ACHN (cell line): ENCODE data around the gene CDC42EP4.
A peak's percentile ranks its signal among the peaks of the same experiment; 100 is the strongest.

ENCODE experiments used
- DNase-seq: peaks from one replicate; pipeline ENCODE4 v3.0.0-alpha.2; 2015
- in situ Hi-C: cut with HindIII; loops from 2 replicates; pipeline ENCODE4 v1.10.0; 2017; ENCODE audit warnings: low sequenced_read_pairs, low pct_ligation_motif_present, low pct_unique_long_range_greater_than_20kb

The CDC42EP4 gene, protein sequence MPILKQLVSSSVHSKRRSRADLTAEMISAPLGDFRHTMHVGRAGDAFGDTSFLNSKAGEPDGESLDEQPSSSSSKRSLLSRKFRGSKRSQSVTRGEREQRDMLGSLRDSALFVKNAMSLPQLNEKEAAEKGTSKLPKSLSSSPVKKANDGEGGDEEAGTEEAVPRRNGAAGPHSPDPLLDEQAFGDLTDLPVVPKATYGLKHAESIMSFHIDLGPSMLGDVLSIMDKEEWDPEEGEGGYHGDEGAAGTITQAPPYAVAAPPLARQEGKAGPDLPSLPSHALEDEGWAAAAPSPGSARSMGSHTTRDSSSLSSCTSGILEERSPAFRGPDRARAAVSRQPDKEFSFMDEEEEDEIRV

DNA sequence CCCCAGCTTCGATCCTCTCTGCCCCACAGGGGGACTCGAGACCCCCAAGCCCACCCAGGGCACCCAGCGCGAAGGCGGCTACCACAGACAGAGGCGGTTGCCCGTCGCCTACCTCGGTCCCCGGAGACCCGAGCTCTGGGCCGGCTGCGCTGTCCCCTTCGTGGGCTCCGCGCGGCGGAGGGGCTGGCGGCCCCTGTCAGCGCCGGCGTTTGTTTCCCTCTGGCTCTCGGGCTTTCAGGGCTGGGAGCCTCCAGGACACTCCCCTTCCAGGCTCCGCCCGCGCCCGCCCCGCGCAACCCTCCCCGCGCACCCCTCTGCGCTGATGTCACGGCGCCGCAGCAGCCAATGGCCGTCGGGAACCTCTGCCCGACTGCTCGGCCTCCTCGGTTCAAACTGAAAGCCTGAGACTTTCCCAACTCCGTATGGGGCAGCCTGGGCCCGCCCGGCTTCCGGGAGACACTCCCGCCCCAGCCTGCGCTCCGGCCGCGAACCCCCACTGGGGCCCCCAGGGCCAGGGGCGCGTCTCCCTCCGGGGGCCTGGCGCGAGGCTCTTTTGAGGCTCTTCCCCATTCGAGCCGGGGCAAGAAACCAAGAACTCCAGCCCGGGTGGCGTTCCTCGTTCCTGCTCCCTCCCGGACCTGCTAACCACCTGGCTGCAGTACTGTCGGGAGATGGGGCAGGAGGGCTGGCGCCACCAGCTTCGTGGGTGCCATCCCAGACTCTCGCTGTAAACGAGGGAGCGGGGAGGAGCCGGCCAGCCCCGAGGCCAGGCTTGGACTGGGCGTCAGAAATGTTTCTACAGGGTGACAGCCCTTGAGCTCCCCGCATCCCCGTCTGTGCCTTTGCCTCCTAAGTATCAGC, at the start of gene CDC42EP4:
Gene CDC42EP4 (minus strand): TSS at position 221 of the 861 bp plus-strand sequence. CDS start 25,501 bp downstream, outside the sequence.
- in situ Hi-C loops: no loop called here
- peak; percentile 94 for DNase-seq

DNA sequence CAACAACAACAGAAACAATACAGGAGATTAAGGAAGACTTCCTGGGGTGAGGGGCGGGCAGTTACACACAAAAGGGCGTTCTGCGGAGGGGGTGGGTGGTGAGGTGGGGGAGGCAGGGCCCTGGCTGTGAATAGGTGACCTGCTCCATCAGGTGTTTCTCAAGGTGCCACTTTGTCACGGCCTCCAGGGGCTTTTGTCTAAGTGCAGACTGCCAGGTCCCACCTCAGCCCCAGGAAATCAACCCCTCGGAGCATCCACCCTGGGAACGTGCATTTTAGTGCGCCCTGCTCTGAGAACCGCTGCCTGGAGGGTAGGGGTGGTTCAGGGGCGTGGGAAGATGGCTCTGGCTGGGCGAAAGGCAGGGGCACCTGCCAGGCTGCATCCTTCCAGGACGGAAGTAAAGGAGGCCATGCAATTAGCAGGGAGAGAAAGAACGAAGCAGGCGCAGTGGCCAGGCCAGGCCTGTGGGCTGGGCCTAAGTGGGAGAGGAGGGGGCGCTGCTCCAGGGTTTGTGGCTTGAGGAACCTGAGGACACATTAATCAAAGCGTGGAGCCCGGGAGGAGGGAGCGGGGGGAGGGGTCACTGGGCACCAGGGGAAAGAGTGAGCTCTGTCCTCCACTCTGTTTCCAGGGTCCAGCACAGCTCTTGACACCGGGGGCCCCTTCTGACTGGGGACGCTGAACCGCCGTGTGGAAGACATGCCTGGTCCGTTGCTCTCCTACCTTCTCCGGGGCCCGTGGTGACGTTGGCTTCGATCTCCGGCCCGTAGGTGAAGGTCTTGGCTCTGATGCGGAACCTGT, 49.4 kb upstream of the CDC42EP4 start:
- in situ Hi-C loops: no loop called here
- no peak for DNase-seq

DNA sequence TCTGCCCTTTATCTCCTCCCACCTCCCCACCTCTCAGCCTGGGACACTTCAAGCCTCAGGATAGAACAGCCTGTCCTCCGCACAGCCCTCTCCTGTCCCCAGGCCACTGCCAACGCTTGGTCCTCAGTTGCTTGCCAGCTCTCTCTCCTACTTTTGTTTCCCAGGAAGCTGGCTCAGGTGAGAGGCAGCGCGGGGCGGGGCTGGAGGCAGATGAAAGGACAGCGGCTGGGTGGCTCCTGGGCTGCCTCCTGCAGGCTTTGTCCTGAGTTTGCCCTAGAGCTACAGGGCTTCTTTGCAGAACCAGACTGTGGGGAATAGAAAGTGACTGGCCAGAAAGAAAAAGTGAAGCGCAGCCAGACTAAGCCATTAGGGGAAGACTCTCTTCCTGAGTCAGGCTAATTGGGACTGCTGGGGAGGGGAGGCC, 48.2 kb upstream of the CDC42EP4 start:
- in situ Hi-C loops: no loop called here
- DNase-seq: no peak

DNA sequence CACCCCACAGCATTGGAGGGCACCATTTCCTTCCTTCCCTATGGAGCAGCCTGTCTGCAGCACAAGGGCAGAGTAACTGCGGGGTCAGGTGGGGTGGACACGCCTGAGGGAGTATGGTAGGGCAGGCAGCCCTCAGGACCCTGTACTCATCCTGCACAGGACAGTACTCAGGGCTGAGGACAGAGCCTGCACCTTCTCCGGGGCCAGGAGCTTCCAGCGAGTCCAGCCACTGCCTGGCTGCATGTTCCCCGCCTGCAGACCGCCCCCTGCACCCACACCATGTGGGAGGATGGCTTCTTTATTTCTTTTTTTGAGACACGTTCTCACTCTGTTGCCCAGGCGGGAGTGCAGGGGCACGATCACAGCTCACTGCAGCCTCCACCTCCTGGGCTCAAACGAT, 47.6 kb upstream of the CDC42EP4 start:
- in situ Hi-C loops: no loop called here

DNA sequence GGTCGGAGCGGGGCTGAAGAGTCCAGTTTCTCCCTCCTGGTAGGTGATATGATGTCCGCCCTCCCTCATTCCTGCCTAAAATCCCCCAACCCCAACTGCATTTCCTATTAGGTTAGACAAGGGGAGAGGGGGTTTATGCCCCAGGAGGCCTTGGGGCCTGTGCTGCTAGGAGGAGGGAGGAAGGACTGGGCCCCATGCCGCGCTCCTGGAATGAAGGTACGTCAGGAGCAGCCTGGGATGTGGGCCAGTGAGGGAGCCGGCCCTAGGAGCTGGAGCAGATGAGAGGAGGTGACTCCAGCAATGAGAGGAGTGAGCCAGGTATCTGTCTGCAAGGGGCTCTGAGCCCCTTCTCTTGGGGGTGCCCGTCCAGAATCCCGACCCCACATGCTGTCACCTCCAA, 46.9 kb upstream of the CDC42EP4 start:
- DNase-seq: no peak
- in situ Hi-C loops: no loop called here

More for the DNA sequence above, 47.6 kb upstream of the CDC42EP4 start:
- no peak for DNase-seq

DNA sequence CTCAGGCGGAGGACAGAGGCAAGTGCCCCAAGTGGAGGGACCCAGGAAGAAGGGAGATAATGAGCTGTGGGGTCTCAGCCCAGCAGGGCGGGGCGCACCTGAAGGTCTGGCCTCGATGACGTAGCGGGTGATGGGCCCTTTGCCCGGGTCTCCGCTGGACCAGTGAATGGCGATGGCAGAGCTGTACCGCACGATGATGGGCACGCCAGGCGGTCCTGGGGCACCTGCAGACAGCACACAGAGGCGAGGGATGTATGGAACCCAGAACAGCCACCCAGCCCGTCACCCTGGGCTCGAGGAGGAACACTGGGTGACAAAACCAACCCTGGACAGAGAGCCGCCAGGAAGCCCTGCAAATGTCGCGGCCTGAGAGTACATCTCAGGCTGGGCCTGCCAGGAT, 46.2 kb upstream of the CDC42EP4 start:
- no peak for DNase-seq
- in situ Hi-C loops: no loop called here

DNA sequence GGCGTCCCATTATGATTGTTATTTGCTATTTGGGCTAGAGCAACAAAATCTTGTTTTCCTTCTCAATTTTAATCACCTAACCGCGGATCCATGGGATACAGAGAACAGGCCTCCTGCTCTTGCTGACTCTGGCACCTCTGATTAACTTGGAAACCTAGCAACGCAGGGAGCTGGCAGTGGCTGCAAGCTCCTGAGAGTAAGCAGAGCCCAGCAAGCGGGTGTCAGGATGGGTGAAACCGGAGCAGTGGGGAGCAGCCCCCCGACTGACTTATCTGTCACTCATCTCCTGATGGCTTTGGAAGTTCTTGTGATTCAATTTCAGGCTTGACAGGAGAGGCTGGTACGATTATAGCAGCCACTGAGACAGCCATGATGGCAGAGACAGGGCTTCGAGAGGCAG, 45.5 kb upstream of the CDC42EP4 start:
- in situ Hi-C loops: no loop called here
- DNase-seq: no peak

DNA sequence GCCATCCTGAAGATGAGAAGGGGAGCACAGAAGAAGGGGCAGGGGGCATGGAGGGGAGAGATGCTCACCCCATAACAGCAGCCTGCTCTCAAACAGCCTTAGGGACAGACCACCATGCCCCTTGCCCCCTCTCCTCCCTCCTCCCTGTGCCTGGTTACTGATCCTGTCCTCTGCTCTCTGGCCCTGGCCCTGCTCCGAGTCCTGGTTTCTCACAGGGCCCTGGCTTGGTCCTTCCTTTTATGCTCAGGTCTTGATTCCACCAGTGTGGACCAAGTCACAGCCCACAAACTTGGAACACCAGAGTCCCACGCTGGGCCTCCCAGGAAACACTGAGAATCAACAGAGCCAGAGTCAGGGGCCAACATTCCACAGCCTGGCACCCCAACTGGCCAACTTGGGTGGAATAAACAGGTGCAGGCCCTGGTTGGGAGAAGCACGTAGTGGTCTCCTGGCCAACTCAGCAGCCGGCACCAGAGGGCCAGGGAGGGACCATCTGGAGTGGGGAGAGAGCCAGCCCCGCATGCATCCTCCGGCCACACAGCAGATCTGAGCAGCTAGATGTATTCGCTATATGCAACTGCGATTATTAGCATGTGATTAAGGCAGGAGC, 44.9 kb upstream of the CDC42EP4 start:
- no peak for DNase-seq
- in situ Hi-C loops: no loop called here

DNA sequence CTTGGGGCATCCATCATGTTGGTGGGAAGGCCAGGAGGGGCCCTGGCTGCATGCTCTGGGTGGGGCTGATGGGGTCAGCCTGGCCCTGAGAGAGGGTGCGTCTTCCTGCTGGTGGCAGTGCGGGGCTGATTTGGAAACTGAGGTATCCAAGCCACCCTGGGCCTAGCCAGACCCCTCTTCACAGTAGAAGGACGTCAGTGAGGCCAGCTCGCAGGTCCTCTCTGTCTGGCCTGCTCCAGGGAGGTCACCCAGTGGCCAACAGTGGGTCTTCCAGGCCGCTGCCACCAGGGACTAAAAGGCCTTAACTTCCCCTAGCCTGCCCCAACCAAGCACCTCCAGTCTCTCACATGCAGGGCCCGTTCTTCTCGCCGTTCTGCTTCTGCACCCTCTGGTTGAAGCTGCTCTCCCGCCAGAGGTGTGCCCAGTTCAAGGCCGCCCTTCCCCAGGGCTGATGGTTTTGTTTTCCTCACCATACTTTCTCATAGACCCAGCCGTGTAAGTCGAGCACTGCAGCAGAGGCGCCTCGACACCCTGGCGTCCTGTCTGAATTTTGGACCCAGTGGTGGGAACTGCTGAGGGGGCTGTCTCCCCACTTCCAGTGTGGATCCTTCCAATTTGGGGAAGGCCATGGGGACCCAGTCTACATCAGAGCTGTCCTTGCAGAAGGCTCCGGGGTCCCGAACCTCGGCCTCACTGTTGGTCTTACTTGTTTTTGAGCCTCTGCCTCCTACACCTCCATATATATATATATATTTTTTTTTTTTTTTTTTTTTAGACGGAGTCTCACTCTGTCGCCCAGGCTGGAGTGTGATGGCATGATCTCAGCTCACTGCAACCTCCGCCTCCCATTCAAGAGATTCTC, 42.9 kb upstream of the CDC42EP4 start:
- DNase-seq: no peak
- in situ Hi-C loops: no loop called here

DNA sequence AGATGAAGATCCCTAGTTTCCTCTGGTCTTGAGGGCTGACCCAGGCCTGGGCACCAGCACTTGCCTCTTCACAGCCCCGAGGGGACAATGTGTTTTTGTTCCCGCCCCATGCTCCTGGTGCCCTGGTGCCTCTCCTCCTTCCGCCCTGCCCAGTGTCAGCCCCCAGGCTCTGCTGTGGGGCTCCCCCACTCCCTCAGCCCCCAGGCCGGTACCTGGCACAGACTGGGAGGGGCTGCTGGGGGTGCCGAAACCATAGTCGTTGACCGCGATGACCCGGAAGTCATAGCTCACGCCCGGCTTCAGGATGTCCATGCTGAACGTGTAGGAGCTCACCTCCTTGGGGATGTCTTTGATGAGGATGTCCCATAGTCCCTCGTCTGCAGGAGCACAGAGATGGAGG, 40.5 kb upstream of the CDC42EP4 start:
- in situ Hi-C loops: no loop called here
- no peak for DNase-seq

DNA sequence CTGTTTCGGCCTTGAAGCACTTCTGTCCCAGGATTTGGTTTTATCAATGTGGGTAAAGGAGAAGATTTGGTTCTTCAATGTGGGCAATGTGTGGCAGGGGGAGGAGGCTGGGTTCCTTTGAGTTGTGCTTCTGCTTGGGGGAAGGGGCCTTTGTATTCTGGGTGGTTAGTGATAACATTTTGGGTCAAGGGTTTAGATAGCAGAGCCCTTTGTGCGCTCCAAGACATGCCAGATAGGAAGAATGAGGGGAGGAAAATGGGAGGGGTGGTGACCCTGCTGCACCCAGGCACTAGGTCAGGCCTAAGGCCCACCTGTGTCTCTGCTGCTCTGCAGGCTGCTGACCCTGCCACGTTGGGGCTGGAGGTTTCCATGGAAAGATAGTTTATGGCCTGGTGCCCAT, 40.0 kb upstream of the CDC42EP4 start:
- no peak for DNase-seq
- in situ Hi-C loops: no loop called here

DNA sequence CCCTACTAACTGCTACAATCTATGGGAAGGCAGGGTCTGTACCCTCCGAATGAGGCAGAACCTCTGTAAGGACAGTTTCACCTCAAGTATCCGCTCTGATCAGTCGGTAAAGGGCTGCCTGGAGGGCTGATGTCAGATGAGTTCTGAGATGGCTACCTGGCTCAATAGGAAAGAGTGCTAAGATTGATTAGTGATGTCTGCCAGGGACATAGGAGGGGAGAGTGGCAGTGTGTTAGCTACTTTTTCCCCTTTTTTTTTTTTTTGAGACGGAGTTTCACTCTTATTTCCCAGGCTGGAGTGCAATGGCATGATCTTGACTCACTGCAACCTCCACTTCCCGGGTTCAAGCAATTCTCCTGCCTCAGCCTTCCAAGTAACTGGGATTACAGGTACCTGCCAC, 39.1 kb upstream of the CDC42EP4 start:
- in situ Hi-C loops: no loop called here
- DNase-seq: no peak

DNA sequence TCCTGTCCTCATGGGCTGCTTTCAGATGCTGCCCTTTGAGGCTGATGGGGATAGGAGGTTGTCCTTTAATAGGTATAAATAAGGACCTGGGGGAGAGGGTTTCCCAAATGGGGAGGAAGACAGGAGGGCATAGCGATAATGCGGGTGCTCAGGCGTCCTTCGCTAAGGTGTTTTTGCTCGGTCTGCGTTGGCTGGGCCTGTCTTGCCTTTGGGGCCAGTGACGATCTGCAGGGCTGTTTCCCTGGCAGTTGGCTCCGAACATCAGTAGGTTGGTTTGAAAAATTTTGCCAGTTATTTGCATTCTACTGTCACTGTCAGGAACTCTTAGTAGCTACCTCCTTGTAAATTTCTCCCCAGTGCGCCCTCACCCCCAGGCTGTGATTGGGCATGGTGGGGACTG, 37.8 kb upstream of the CDC42EP4 start:
- in situ Hi-C loops: no loop called here
- DNase-seq: no peak

DNA sequence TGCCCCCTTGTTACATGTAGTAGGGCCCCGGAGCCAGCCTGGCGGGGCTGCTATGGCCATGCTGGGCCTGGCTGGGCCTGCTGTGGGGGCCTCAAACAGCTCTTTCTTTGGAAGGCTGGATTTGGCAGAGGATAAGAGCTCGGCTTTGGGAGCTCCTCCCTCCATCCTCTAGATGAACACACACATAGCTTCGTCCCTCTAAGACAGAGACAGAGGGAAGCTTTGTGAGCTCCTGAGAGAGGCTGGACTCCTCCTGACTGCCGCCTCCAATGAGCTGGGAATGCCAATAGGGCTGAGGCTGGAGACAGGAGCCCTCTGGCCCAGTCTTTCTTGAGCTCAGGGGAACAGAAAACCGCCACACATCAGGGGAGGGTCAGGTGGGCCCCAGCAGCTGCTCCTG, 37.3 kb upstream of the CDC42EP4 start:
- in situ Hi-C loops: no loop called here

DNA sequence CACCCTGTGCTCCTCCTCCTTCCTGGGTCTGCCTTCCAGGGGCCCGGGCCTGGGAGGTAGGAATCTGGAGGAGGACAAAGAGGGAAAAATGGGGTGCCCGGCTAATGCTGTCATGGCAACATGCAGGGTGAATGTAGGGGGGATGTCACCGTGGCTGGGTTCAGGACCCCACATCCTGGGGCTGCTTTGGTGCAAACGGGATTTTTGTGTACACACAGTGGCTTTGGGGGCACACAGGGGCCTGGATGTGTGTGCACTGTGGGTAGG, 37.0 kb upstream of the CDC42EP4 start:
- in situ Hi-C loops: no loop called here
- DNase-seq: no peak

More for the DNA sequence above, 37.3 kb upstream of the CDC42EP4 start:
- DNase-seq: no peak

DNA sequence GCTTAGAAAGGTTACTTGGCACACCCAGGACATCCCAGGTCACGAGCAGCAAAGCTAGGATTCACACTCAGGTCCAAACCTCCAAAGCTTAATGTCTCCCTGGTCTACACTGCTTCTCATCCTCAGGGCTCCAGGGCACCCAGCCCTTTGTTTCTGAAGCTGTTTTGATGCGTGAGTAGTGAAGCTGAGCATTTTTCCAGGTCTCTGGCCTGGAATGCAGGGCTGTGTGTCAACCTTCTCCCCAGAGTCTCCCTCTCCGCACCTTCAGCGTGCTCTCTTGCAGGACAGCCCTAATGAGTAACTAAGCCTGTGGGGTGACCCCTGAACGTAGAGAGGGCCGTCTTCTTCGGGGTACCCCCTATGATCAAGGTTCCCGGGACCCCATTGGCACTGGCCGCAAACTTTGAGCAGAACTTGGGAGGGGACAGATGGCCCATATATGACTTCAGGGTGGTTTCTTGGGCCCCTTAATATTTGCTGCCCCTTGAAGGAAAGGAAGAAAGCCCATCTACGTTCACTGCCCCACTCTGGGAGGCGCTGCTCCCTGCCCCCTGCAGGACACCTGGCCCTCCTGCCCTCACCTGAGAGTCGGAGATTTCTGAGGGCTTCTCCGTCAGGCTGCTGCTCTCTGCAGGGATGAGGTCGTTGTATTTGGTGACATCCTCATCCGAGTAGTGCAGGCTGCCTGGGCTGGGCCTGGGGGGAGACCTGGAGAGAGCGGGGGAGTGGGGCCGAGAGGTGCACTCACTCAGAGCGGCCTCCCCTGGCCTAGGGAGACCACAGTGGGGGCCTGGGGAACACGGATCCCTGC, 36.4 kb upstream of the CDC42EP4 start:
- in situ Hi-C loops: no loop called here
- DNase-seq: no peak

DNA sequence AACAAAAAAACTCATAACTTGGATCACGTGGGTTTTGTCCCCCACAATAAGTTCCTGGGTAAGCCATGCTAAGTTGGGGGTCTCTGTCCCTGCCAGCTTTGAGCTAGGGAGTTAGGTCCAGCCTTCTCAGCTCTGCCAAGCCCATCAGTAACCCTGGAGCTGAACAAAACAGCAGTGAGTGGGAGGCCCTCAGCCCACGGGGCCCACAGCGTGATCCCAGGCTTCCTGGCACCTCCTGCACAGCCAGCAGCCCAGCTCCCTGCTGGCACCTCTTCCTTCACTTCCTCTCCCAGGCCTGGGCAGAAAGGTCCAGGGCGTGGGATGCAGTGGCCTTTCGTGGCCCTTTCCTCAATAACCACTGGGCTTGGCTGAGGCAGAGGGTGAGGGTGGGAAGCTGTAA, 35.5 kb upstream of the CDC42EP4 start:
- no peak for DNase-seq
- in situ Hi-C loops: no loop called here
